HCT116 (cell line): ENCODE data around the gene LDHAL6B. TPM values are rescaled to one million over a fixed set of nuclear protein-coding genes. Genes with fewer than 3 reads are reported as not detected.

Source experiments
- ATAC-seq: fragments of 200-7000 bp; cut with Tn5 transposase; 2 replicates; pipeline ENCODE4 v1.9.1; 2020; ENCODE audit warnings: mild to moderate bottlenecking, moderate library complexity
- BruUV-seq: library from RNA; stranded (reverse); fragments of 400-500 nt; replicated peaks from 2 replicates; lab custom pipeline; 2021; lab: Mats Ljungman, UMichigan
- CTCF ChIA-PET: fragments of 300-600 bp; sonication (Branson Sonifier 250); formaldehyde crosslinking; loops from one replicate; lab custom pipeline; 2021; ENCODE audit warnings: antibody characterized with exemption; lab: Charles Lee
- POLR2A ChIA-PET: fragments of 300-600, 350-600 bp; sonication (Branson Sonifier 250); formaldehyde crosslinking; loops from one replicate; lab custom pipeline; 2021; ENCODE audit warnings: antibody characterized with exemption; lab: Charles Lee
- RAD21 ChIA-PET, 2 experiments: fragments of 300-600 bp; sonication (Branson Sonifier 250); formaldehyde crosslinking; loops; one replicate each; lab custom pipeline; 2023; ENCODE audit warnings: low total read pairs in 2 of 2; ENCODE audit not compliant: uncharacterized antibody in 2 of 2, unreplicated experiment in 2 of 2, low non-redundant PET in 1 of 2; lab: Charles Lee
- DNase-seq: peaks from one replicate; pipeline ENCODE4 v3.0.0-alpha.2; 2010; ENCODE audit warnings: low read depth, low spot score
- H2AFZ ChIP-seq: fragments of 200-600 bp; shearing (Covaris generic), sonication (generic); 2 replicates; pipeline ENCODE4 v1.6.1; 2017; ENCODE audit warnings: low read depth, mixed run types, mixed read lengths, antibody characterized with exemption, low read length; ENCODE audit not compliant: poor library complexity, severe bottlenecking
- H3K27ac ChIP-seq: 2 replicates; pipeline ENCODE4 v1.5.1; 2012; ENCODE audit warnings: low read depth, low read length
- H3K27me3 ChIP-seq: fragments of 200-600 bp; sonication (generic); 2 replicates; pipeline ENCODE4 v1.6.1; 2016; ENCODE audit warnings: mixed run types, low read length, mixed read lengths; ENCODE audit not compliant: insufficient read depth
- H3K36me3 ChIP-seq, 2 experiments: fragments of 200-500 bp in 1 of 2; fragments of 200-600 bp in 1 of 2; sonication (Bioruptor generic) in 1 of 2; sonication (generic) in 1 of 2; 2 replicates each; pipeline versions ENCODE4 v1.5.1 to v1.6.1; 2014 to 2016; ENCODE audit warnings: low read length in 2 of 2, inconsistent platforms in 1 of 2, mixed read lengths in 1 of 2, mixed run types in 1 of 2; ENCODE audit not compliant: insufficient read depth in 2 of 2, control insufficient read depth in 1 of 2
- H3K4me1 ChIP-seq, 2 experiments: fragments of 200-600 bp in 1 of 2; sonication (generic) in 1 of 2; 2 replicates each; pipeline versions ENCODE4 v1.5.1 to v1.6.1; 2012 to 2017; ENCODE audit warnings: low read length in 2 of 2, inconsistent platforms in 1 of 2, mild to moderate bottlenecking in 1 of 2, mixed read lengths in 1 of 2, mixed run types in 1 of 2, moderate library complexity in 1 of 2; ENCODE audit not compliant: insufficient read depth in 2 of 2, control insufficient read depth in 1 of 2
- H3K4me2 ChIP-seq: fragments of 200-600 bp; sonication (generic); 2 replicates; pipeline ENCODE4 v1.6.1; 2017; ENCODE audit warnings: mixed run types, low read length, mixed read lengths
- H3K4me3 ChIP-seq, 2 experiments: fragments of 200-600 bp in 1 of 2; sonication (generic) in 1 of 2; replicated peaks in 1 of 2; 2 replicates each; pipeline ENCODE4 v1.5.1; 2011 to 2016; ENCODE audit warnings: low read length in 2 of 2, control low read depth in 1 of 2, low read depth in 1 of 2, mild to moderate bottlenecking in 1 of 2, mixed read lengths in 1 of 2, mixed run types in 1 of 2
- H3K79me2 ChIP-seq: fragments of 200-600 bp; sonication (generic); 2 replicates; pipeline ENCODE4 v1.6.1; 2017; ENCODE audit warnings: mild to moderate bottlenecking, mixed run types, low read length, moderate library complexity, mixed read lengths; ENCODE audit not compliant: insufficient read depth
- H3K9ac ChIP-seq: fragments of 200-600 bp; sonication (generic); 2 replicates; pipeline ENCODE4 v1.6.1; 2016; ENCODE audit warnings: low read length, mixed read lengths
- H3K9me2 ChIP-seq: fragments of 200-600 bp; sonication (generic), shearing (Covaris generic); 2 replicates; pipeline ENCODE4 v1.6.1; 2017; ENCODE audit warnings: mixed run types, mild to moderate bottlenecking, moderate library complexity; ENCODE audit not compliant: insufficient read depth
- H3K9me3 ChIP-seq, 2 experiments: fragments of 200-500 bp in 1 of 2; fragments of 200-600 bp in 1 of 2; sonication (Bioruptor generic) in 1 of 2; sonication (generic) in 1 of 2; 2 replicates each; pipeline ENCODE4 v1.6.1; 2014 to 2017; ENCODE audit warnings: low read length in 2 of 2, mixed read lengths in 2 of 2, inconsistent platforms in 1 of 2, low read depth in 1 of 2, mild to moderate bottlenecking in 1 of 2, mixed run types in 1 of 2, moderate library complexity in 1 of 2; ENCODE audit not compliant: control insufficient read depth in 1 of 2, insufficient read depth in 1 of 2
- H4K20me1 ChIP-seq: fragments of 200-600 bp; sonication (generic), shearing (Covaris generic); 2 replicates; pipeline ENCODE4 v1.6.1; 2017; ENCODE audit warnings: mixed run types, mild to moderate bottlenecking, moderate library complexity; ENCODE audit not compliant: insufficient read depth
- CBX3 ChIP-seq: IDR thresholded peaks from 2 replicates; pipeline ENCODE4 v1.6.1; 2012; ENCODE audit warnings: low read depth
- CEBPB ChIP-seq: IDR thresholded peaks from 2 replicates; pipeline ENCODE4 v1.6.1; 2012; ENCODE audit warnings: low read depth
- ELF1 ChIP-seq: IDR thresholded peaks from 2 replicates; pipeline ENCODE4 v1.6.1; 2012; ENCODE audit warnings: low read depth, borderline replicate concordance
- EZH2 ChIP-seq: fragments of 200-600 bp; sonication (generic); IDR thresholded peaks from 2 replicates; pipeline ENCODE4 v1.6.1; 2017; ENCODE audit warnings: antibody characterized with exemption, mixed run types
- EZH2phosphoT487 ChIP-seq: fragments of 200-600 bp; IDR thresholded peaks from 2 replicates; pipeline ENCODE4 v1.6.1; 2018; ENCODE audit warnings: antibody characterized with exemption, borderline replicate concordance
- FOSL1 ChIP-seq: IDR thresholded peaks from 2 replicates; pipeline ENCODE4 v1.6.1; 2012; ENCODE audit warnings: low read depth
- POLR2A ChIP-seq: IDR thresholded peaks from 2 replicates; pipeline ENCODE4 v1.7.0; 2011; ENCODE audit warnings: borderline replicate concordance; ENCODE audit not compliant: insufficient read depth, insufficient read length; ENCODE audit errors: extremely low read depth
- POLR2AphosphoS5 ChIP-seq: IDR thresholded peaks from 2 replicates; pipeline ENCODE4 v1.6.1; 2011; ENCODE audit warnings: mild to moderate bottlenecking, low read depth, low read length, moderate library complexity
- RAD21 ChIP-seq: IDR thresholded peaks from 2 replicates; pipeline ENCODE4 v1.6.1; 2012; ENCODE audit warnings: low read depth, mild to moderate bottlenecking
- SRF ChIP-seq: IDR thresholded peaks from 2 replicates; pipeline ENCODE4 v1.6.1; 2012; ENCODE audit warnings: low read depth
- TCF7L2 ChIP-seq: IDR thresholded peaks from 2 replicates; pipeline ENCODE4 v1.7.0; 2011; ENCODE audit warnings: borderline replicate concordance, inconsistent platforms; ENCODE audit not compliant: insufficient read depth, insufficient read length; ENCODE audit errors: extremely low read depth
- YY1 ChIP-seq: IDR thresholded peaks from 2 replicates; pipeline ENCODE4 v1.6.1; 2011; ENCODE audit warnings: low read length, low read depth, moderate library complexity, mild to moderate bottlenecking; ENCODE audit not compliant: insufficient replicate concordance; ENCODE audit errors: extremely low read depth
- ZFX ChIP-seq: fragments of 450-650 bp; IDR thresholded peaks from 2 replicates; pipeline ENCODE4 v1.6.1; 2017
- ZNF274 ChIP-seq: fragments of 200-500 bp; sonication (Bioruptor generic); IDR thresholded peaks from 2 replicates; pipeline ENCODE4 v1.6.1; 2014; ENCODE audit warnings: mild to moderate bottlenecking, low read depth, low read length, inconsistent platforms
- intact Hi-C: fragments of 100-400 bp; cut with micrococcal nuclease; formaldehyde crosslinking; loops from 2 replicates; pipeline ENCODE4 v1.10.0; 2022
- total RNA-seq: library from RNA; stranded (reverse); gene quantifications from one replicate; pipeline ENCODE4 v1.2.1, GENCODE V29; 2021; ENCODE audit not compliant: unreplicated experiment
- TF ChIP-seq, protein P1 (sequence below): IDR thresholded peaks from 2 replicates; pipeline ENCODE4 v1.6.1; 2011; ENCODE audit warnings: mild to moderate bottlenecking, low read length, moderate library complexity; ENCODE audit not compliant: insufficient replicate concordance; ENCODE audit errors: extremely low read depth
- TF ChIP-seq, protein P2 (sequence below), 3 experiments: fragments of 200-600 bp in 1 of 3; sonication (generic) in 1 of 3; IDR thresholded peaks in 2 of 3; conservative IDR thresholded peaks in 1 of 3; 2 replicates each; pipeline ENCODE4 v1.5.1; 2012 to 2017; ENCODE audit warnings: low read depth in 2 of 3, low read length in 2 of 3, antibody characterized with exemption in 1 of 3, borderline replicate concordance in 1 of 3, control low read depth in 1 of 3, mild to moderate bottlenecking in 1 of 3, mixed read lengths in 1 of 3, mixed run types in 1 of 3, moderate library complexity in 1 of 3; ENCODE audit not compliant: insufficient read depth in 1 of 3

LDHAL6B gene
- total RNA-seq, 1 experiment from 2014 or later = not detected

DNA sequence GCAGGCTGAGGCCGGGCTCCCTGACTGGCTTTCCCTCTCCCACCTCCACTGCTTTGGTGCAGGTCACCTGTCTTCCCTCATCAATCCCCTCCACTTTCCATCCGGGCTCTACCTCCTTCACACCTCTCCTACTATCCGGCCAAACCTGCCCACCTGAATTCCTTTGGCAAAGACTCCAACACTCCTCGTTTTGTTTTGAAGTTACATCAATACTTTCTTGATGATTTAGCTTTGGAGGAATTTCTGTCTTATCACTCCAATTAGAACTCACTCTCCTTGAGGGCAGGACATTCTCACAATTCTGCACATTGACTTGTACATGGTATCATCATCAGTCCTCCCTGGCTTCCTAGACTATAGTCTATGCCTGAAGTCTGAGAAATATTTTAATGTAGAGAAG lies 20.4 kb downstream of the LDHAL6B start:
- ATAC-seq = no peak
- intact Hi-C loops = no loop called here
- no TSS peak for BruUV-seq
- CTCF ChIA-PET = no interaction called here
- POLR2A ChIA-PET = no interaction called here
- H3K4me3 ChIP-seq = no peak overlapping the region
- TF ChIP-seq CBX3 (no peak), FOSL1 (no peak), RAD21 (no peak), ZNF274 (no peak), ZFX (no peak), TCF7L2 (no peak), EZH2 (no peak), YY1 (no peak), CEBPB (no peak), POLR2AphosphoS5 (no peak)
- no peaks in the 10 kb centered on the region for H3K79me2 ChIP-seq
- H3K27ac ChIP-seq = no peak overlapping the region
- H3K9ac ChIP-seq = no peak overlapping the region
- no peaks in the 10 kb centered on the region for H3K9me2 ChIP-seq
- DNase-seq = no peak
- H3K9me3 ChIP-seq = no peaks in the 10 kb centered on the region
- H2AFZ ChIP-seq = no peak overlapping the region
- no peaks in the 10 kb centered on the region for H3K27me3 ChIP-seq
- RAD21 ChIA-PET = no interaction called here
- no peaks in the 10 kb centered on the region for H4K20me1 ChIP-seq
- H3K4me2 ChIP-seq = no peak overlapping the region
- H3K36me3 ChIP-seq = peaks cover 7 to 9% of the 10 kb centered on the region in 2 experiments; a peak in 3 of 4 replicates
- H3K4me1 ChIP-seq = no peaks in the 10 kb centered on the region

DNA sequence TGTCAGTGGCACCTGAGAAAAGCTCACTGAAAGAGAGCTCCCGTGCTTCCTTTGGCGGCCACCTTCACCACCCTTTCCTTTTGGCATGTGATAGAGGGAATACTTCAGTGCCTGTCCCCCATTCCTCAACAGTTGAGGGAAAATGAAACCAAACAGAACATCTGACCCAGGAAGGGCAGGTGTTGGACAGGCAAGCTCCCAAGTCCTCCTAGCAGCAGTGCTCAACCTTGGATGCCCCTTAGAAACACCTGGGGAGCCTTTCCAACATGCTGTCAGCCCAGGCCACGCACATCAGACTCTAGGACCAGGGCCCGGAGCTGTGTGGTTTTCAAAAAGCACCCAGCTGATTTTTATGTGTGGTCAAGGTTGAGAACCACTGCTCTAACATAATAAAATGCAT lies 22.4 kb downstream of the LDHAL6B start:
- ChIA-PET RAD21 (no interaction called here), POLR2A (no interaction called here), CTCF (interaction anchor here (1.4 kb wide), 1 partner anchor 54 kb away, joined by 3 read pairs; no protein-coding TSS in a partner anchor)
- Histone ChIP-seq H3K4me1 (no peaks in the 10 kb centered on the region), H3K27me3 (no peaks in the 10 kb centered on the region), H3K4me3 (no peak overlapping the region), H3K9ac (no peak overlapping the region), H3K36me3 (peaks cover 2 to 9% of the 10 kb centered on the region in 2 experiments; a peak in 2 of 4 replicates), H3K4me2 (no peak overlapping the region), H2AFZ (no peak overlapping the region), H3K27ac (no peak overlapping the region), H3K79me2 (no peaks in the 10 kb centered on the region), H3K9me3 (no peaks in the 10 kb centered on the region), H3K9me2 (no peaks in the 10 kb centered on the region), H4K20me1 (no peaks in the 10 kb centered on the region)
- ATAC-seq = no peak
- no TSS peak for BruUV-seq
- TF ChIP-seq EZH2phosphoT487 (no peak), CEBPB (no peak), POLR2A (no peak), FOSL1 (no peak), CBX3 (no peak), ZNF274 (no peak), ELF1 (no peak), EZH2 (no peak), SRF (no peak)
- TF ChIP-seq, protein P1, sequence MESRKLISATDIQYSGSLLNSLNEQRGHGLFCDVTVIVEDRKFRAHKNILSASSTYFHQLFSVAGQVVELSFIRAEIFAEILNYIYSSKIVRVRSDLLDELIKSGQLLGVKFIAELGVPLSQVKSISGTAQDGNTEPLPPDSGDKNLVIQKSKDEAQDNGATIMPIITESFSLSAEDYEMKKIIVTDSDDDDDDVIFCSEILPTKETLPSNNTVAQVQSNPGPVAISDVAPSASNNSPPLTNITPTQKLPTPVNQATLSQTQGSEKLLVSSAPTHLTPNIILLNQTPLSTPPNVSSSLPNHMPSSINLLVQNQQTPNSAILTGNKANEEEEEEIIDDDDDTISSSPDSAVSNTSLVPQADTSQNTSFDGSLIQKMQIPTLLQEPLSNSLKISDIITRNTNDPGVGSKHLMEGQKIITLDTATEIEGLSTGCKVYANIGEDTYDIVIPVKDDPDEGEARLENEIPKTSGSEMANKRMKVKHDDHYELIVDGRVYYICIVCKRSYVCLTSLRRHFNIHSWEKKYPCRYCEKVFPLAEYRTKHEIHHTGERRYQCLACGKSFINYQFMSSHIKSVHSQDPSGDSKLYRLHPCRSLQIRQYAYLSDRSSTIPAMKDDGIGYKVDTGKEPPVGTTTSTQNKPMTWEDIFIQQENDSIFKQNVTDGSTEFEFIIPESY = no peak
- TF ChIP-seq, protein P2, sequence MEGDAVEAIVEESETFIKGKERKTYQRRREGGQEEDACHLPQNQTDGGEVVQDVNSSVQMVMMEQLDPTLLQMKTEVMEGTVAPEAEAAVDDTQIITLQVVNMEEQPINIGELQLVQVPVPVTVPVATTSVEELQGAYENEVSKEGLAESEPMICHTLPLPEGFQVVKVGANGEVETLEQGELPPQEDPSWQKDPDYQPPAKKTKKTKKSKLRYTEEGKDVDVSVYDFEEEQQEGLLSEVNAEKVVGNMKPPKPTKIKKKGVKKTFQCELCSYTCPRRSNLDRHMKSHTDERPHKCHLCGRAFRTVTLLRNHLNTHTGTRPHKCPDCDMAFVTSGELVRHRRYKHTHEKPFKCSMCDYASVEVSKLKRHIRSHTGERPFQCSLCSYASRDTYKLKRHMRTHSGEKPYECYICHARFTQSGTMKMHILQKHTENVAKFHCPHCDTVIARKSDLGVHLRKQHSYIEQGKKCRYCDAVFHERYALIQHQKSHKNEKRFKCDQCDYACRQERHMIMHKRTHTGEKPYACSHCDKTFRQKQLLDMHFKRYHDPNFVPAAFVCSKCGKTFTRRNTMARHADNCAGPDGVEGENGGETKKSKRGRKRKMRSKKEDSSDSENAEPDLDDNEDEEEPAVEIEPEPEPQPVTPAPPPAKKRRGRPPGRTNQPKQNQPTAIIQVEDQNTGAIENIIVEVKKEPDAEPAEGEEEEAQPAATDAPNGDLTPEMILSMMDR (IDR thresholded peaks at IDR 0.05 in 2 of 3, conservative IDR thresholded peaks at IDR 0.05 in 1 of 3; ENCODE audit: borderline replicate concordance in 1 of 3, insufficient read depth in 1 of 3, low read depth in 2 of 3, low read length in 2 of 3) = no peak
- intact Hi-C loops = no loop called here
- DNase-seq = no peak
